Measurements from ENCODE around the gene IFT122.

Gene IFT122

DNA sequence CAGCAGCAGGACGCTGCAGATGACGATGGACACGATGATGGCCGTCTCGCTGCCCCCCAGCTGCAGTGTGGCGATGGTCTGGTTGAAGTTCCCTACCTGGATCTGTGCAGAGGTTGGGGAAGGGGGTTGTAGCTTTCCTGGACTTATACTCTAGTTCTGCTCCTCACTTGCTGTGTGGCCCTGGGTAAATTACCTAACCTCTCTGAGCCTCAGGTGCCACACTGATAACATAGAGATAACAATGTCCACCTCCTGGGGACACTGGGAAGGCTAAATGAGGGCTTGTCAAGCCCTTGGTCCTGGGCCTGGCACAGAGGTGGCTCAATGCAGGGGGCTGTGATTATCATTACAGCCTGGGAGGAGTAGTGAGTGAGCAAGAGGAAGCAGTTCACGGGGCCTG lies 129.8 kb downstream of the IFT122 start:
- DNase-seq (ENCODE audit: low spot score), result no peak
- in situ Hi-C loops (cut with MboI; ENCODE audit: low sequenced_read_pairs, unreplicated experiment), result no loop called here
- TF ChIP-seq, protein P1, sequence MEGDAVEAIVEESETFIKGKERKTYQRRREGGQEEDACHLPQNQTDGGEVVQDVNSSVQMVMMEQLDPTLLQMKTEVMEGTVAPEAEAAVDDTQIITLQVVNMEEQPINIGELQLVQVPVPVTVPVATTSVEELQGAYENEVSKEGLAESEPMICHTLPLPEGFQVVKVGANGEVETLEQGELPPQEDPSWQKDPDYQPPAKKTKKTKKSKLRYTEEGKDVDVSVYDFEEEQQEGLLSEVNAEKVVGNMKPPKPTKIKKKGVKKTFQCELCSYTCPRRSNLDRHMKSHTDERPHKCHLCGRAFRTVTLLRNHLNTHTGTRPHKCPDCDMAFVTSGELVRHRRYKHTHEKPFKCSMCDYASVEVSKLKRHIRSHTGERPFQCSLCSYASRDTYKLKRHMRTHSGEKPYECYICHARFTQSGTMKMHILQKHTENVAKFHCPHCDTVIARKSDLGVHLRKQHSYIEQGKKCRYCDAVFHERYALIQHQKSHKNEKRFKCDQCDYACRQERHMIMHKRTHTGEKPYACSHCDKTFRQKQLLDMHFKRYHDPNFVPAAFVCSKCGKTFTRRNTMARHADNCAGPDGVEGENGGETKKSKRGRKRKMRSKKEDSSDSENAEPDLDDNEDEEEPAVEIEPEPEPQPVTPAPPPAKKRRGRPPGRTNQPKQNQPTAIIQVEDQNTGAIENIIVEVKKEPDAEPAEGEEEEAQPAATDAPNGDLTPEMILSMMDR (IDR thresholded peaks at IDR 0.05; ENCODE audit: borderline replicate concordance, control extremely low read depth, extremely low read depth, insufficient read depth, missing control alignments), result no peak
